Mesenteric fat pad (tissue), 1 donor: ENCODE results near the gene CDC42SE2. TPM values are rescaled to one million over a fixed set of nuclear protein-coding genes. Genes with fewer than 3 reads are reported as not detected.
"Not testable (repeated sequence)": the region's sequence is repeated elsewhere in the genome, so short reads cannot be mapped to it uniquely, and the experiment has no call there.

Source experiments
- DNase-seq: peaks from one replicate; pipeline ENCODE4 v3.0.0-alpha.2; 2020; ENCODE audit warnings: low spot score
- total RNA-seq: library from RNA; stranded (reverse); fragmentation: NEBNext Ultra II Directional; extraction: Animal tissue kit (Norgen Biotek cat#: 25700); gene quantifications from one replicate; pipeline ENCODE4 v1.2.1, GENCODE V29; 2021
- donor health status: DM: yes; HTN: yes; CAD: no.

CDC42SE2 gene
- total RNA-seq, 1 donor from 2014 or later, result 23.3 TPM

GRCh38 chr5:131250751-131251475 lies 12.9 kb upstream of the CDC42SE2 start:
- DNase-seq, result no peak

DNA sequence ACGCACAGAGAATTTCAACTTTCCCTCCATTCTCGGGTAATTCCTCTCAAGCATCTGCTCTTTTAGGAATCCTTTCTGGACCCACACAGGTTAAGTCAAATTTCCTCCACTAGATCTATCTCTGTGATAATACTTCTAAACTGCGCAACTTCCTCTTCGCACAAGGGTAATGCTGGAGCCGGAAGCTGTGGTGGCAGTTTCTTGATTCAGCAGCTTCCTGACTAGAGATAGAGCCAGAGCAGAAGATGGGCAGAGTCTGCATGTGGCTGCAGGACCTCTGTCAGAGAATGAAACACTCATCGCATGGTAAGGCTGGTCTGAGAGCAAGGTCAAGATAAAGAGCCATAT lies 11.1 kb upstream of the CDC42SE2 start:
- no peak for DNase-seq

GRCh38 chr5:131254025-131254424 lies 9.8 kb upstream of the CDC42SE2 start:
- DNase-seq, result not testable (repeated sequence)

GRCh38 chr5:131254741-131255140 lies 9.1 kb upstream of the CDC42SE2 start:
- no peak for DNase-seq

GRCh38 chr5:131256507-131256823 lies 7.4 kb upstream of the CDC42SE2 start:
- no peak for DNase-seq

DNA sequence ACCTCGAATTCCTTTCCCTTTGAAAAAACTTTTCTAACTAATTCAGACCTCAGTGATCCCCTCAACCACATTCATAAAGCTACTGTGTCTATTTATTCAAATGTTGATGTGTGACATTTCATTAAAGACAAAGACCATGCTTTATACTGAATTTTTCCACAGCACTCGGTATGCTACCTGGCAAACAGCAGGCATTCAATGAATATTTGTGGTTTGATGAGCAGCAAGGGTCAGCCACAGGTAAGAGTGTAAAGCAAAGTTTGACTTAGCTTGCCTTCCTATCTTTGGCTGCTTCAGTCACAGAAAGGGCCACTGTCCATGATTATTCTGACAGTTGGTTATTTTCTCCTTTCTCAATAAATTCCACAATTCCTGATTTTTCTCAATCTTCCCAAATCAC lies 5.1 kb upstream of the CDC42SE2 start:
- DNase-seq, result no peak

GRCh38 chr5:131259326-131259725 lies 4.5 kb upstream of the CDC42SE2 start:
- DNase-seq, result no peak

DNA sequence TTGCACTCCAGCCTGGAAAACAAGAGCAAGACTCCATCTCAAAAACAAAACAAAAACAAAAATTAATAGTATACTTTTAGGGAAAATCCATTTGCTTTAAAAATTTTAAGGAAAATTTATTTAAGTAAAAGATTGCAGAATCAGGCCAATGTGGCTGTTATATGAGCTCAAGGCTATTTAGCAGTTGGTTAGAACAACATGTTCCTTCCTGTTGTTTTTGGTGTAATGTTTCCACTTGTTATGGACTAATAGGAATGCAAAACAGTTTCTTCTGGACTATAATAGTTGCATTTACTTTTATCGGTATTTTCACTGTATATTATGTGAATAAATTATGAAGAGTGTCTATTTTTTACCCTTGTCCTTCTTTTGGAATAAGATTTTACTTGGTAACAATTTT lies 3.0 kb upstream of the CDC42SE2 start:
- DNase-seq, result no peak

- DNase-seq, result no peak
Observed at GRCh38 chr5:131261483-131261882, 2.4 kb upstream of the CDC42SE2 start.

GRCh38 chr5:131262953-131263541 lies 806 bp upstream of the CDC42SE2 start:
- no peak for DNase-seq

DNA sequence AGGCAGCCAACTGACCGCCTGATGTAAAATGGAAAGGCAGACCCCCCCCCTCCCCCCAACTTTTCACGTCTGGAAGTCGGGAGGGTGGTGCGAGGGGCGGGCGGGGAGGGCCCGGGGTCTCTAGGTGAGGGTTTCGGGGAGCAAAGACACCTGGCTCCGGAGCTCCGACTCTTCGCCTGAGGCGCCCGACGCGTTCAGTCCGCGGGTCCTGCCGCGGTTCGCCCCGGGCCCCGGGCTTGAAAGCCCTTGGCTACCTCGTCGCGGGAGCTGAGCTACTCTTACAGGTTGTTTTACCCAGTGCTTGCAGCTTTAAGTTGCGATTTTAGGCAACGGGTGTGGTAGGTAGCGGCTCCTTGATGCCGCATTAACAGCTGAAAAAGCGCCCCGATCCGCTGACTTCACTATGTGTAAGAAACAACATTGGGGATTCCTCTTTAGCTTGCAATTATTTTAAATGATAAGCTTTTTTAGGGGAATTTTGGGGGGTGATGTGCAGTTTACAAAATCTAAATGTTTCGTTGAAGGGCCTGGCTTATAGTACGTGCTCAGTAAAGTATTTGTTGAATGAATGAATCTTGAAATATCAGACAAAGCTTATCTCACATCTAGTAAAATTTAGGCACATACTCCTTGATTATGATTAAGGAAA lies 722 bp downstream of the CDC42SE2 start:
- DNase-seq, result no peak

GRCh38 chr5:131265311-131265803 lies 1.5 kb downstream of the CDC42SE2 start:
- no peak for DNase-seq

DNA sequence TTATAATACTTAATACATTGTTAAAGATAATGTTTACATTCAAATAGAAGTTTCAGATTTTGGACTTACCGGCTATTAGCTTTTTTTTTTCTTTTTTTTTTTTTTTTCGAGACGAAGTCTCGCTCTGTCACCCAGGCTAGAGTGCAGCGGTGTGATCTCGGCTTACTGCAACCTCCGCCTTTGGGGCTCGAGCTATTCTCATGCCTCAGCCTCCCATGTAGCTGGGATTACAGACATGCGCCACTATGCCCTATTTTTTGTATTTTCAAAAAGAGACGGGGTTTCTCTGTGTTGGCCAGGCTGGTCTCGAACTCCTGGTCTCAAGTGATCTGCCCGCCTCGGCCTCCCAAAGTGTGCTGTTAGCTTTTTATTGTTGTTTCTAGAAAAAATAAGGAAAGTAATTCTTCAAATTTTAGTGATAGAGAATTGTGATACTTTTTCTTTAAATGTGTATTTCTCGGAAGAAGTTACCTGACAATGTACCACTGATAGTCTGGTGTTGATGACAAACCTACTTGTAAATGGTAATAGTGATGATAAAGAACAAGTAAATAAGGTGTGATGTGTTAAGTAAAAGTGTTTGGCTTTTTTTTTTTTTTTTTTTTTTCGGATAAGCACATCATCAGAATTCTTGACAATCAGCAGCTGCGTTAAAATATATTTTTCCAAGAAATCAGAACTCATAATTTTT lies 2.7 kb downstream of the CDC42SE2 start:
- no peak for DNase-seq

- no peak for DNase-seq
Observed at GRCh38 chr5:131268758-131269370, 5.0 kb downstream of the CDC42SE2 start.

DNA sequence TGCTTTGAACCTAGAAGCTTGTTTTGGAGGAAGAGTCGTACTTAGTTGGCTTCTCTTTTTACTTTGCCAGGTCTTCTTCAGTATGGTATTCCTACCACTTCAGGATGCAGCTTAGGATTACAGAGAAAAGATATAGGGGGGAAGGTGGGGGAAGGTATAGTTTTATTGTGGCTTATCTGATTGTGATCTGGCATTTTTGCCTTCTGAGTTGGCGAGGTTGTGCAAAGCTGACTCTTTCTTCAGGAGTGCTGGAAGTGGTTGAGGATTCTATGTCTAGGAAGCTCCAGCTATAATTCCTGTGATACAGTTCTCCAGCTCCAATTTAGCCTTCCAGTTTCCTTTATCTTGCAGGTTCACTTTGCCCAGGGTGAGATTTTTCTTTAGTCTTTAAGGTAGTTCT lies 7.0 kb downstream of the CDC42SE2 start:
- DNase-seq, result no peak

- not testable (repeated sequence) for DNase-seq
Observed at GRCh38 chr5:131271888-131272287, 8.0 kb downstream of the CDC42SE2 start.

GRCh38 chr5:131272307-131272706 lies 8.5 kb downstream of the CDC42SE2 start:
- DNase-seq, result no peak

GRCh38 chr5:131272724-131273123 lies 8.9 kb downstream of the CDC42SE2 start:
- DNase-seq, result no peak

DNA sequence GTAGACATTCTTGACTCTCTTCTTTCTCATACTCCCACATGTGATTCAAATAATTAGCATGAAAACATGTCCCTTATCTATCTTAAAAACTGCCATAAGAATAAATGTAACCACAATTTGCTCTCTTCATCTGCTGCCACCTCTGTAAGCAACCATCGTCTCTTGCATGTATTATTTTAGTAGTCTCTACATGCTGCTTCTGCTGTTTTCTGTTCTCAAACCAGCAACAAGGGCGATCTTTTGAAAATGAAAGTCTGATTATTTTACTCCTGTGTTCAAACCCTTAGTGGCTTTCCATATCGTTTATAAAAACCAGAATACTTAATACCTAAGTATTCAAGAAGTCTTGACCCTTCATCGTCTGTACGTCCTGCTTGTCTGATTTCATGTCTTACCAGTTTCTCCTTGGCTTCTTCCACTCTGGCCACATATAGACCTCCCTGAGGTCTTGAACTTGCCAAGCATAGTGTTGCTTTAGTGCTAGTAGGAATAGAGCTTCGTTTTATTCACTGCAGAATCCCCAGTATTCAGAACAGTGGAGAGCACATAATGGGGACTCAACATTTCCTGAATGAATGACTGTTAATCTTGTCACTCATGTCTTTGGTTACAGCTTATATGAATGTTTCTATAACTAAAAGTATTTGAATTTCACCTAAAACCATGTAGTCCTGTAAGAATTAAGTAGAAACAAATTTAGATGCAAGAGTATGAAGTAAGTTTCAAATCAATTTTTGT lies 10.6 kb downstream of the CDC42SE2 start:
- no peak for DNase-seq

- DNase-seq, result no peak
Observed at GRCh38 chr5:131276072-131276471, 12.2 kb downstream of the CDC42SE2 start.

- DNase-seq, result no peak
Observed at GRCh38 chr5:131277447-131277846, 13.6 kb downstream of the CDC42SE2 start.
